HepG2 (cell line): ENCODE results near the gene IKZF3. TPM values are rescaled to one million over a fixed set of nuclear protein-coding genes. Genes with fewer than 3 reads are reported as not detected.

Experiments
- ATAC-seq: fragments of 200-7000 bp; cut with Tn5 transposase; 3 replicates; pipeline ENCODE4 v1.9.1; 2020; ENCODE audit warnings: mild to moderate bottlenecking, moderate library complexity
- Bru-seq: library from RNA; stranded (reverse); fragments of 400-500 nt; gene quantifications from one replicate; lab custom pipeline; 2021; lab: Mats Ljungman, UMichigan
- BruChase-seq, 2 experiments: library from RNA; stranded (reverse); fragments of 400-500 nt; gene quantifications; one replicate each; lab custom pipeline; 2021; lab: Mats Ljungman, UMichigan
- BruUV-seq: library from RNA; stranded (reverse); fragments of 400-500 nt; replicated peaks from 2 replicates; lab custom pipeline; 2021; lab: Mats Ljungman, UMichigan
- CTCF ChIA-PET: fragments of 300-600 bp; formaldehyde crosslinking; extraction: SDS; loops from one replicate; lab custom pipeline; 2021; ENCODE audit warnings: low total read pairs, inconsistent platforms, low intra/inter-chr PET ratio; lab: Yijun Ruan, JAX
- POLR2A ChIA-PET: fragments of 350-600 bp; sonication (Branson Sonifier 250); formaldehyde crosslinking; loops from one replicate; lab custom pipeline; 2020; ENCODE audit warnings: antibody characterized with exemption, inconsistent platforms; lab: Yijun Ruan, JAX
- DNase-seq: peaks from one replicate; pipeline ENCODE4 v3.0.0-alpha.2; 2015; ENCODE audit warnings: low spot score
- FAIRE-seq: peaks from 3 replicates; lab custom pipeline; 2011; peaks lifted over from hg19 to GRCh38; lab: Jason Lieb, UNC
- H2AFZ ChIP-seq: one replicate; pipeline ENCODE4 v1.6.1; 2011; ENCODE audit warnings: low read length, inconsistent platforms
- H3K27ac ChIP-seq: fragments of 300-600 bp; 3 replicates; pipeline ENCODE4 v1.8.0; 2011; ENCODE audit warnings: mixed run types, mild to moderate bottlenecking, mixed read lengths, low read length, inconsistent platforms; ENCODE audit not compliant: insufficient read depth; ENCODE audit errors: extremely low read length
- H3K27me3 ChIP-seq, 2 experiments: fragments of 200-600 bp in 1 of 2; 2 replicates in 1 of 2; 3 replicates in 1 of 2; pipeline versions ENCODE4 v1.6.0 to v1.8.0; 2011; ENCODE audit warnings: low read length in 2 of 2, mild to moderate bottlenecking in 2 of 2, moderate library complexity in 2 of 2, inconsistent platforms in 1 of 2; ENCODE audit not compliant: insufficient read depth in 2 of 2, control insufficient read depth in 1 of 2
- H3K36me3 ChIP-seq, 2 experiments: fragments of 200-600 bp in 1 of 2; replicated peaks in 1 of 2; 2 replicates in 1 of 2; 3 replicates in 1 of 2; pipeline versions ENCODE4 v1.5.1 to v1.8.0; 2011; ENCODE audit warnings: low read length in 2 of 2, inconsistent platforms in 1 of 2; ENCODE audit not compliant: insufficient read depth in 2 of 2, control insufficient read depth in 1 of 2
- H3K4me1 ChIP-seq: 2 replicates; pipeline ENCODE4 v1.5.1; 2012; ENCODE audit warnings: low read length, inconsistent platforms; ENCODE audit not compliant: insufficient read depth
- H3K4me2 ChIP-seq: 2 replicates; pipeline ENCODE4 v1.6.0; 2011; ENCODE audit warnings: low read depth, low read length, inconsistent platforms
- H3K4me3 ChIP-seq, 3 experiments: fragments of 200-600 bp in 1 of 3; sonication (generic), shearing (Covaris generic) in 1 of 3; replicated peaks in 1 of 3; 2 replicates each; pipeline ENCODE4 v1.5.1; 2011 to 2016; ENCODE audit warnings: low read length in 3 of 3, inconsistent platforms in 2 of 3, low read depth in 2 of 3, mild to moderate bottlenecking in 2 of 3, control low read depth in 1 of 3, mixed read lengths in 1 of 3; ENCODE audit not compliant: insufficient read depth in 1 of 3
- H3K79me2 ChIP-seq: one replicate; pipeline ENCODE4 v1.6.1; 2011; ENCODE audit warnings: low read length, inconsistent platforms; ENCODE audit not compliant: insufficient read depth
- H3K9ac ChIP-seq: 2 replicates; pipeline ENCODE4 v1.6.0; 2011; ENCODE audit warnings: mild to moderate bottlenecking, low read depth, low read length, inconsistent platforms; ENCODE audit not compliant: insufficient read depth
- H3K9me3 ChIP-seq: 2 replicates; pipeline ENCODE4 v1.5.1; 2012; ENCODE audit warnings: mild to moderate bottlenecking, low read length
- H4K20me1 ChIP-seq: 2 replicates; pipeline ENCODE4 v1.6.0; 2011; ENCODE audit warnings: inconsistent platforms, mild to moderate bottlenecking, low read length, moderate library complexity; ENCODE audit not compliant: insufficient read depth
- ARNT ChIP-seq: fragments of 450-650 bp; IDR thresholded peaks from 2 replicates; pipeline ENCODE4 v1.6.1; 2017
- BORCS8-MEF2B ChIP-seq: sonication (generic); formaldehyde crosslinking; IDR thresholded peaks from 2 replicates; pipeline ENCODE4 v1.8.0; 2022; ENCODE audit warnings: mild to moderate bottlenecking, missing genetic modification reagents
- BRD4 ChIP-seq: sonication (generic); formaldehyde crosslinking; IDR thresholded peaks from 2 replicates; pipeline ENCODE4 v1.4.0; 2020; ENCODE audit warnings: missing genetic modification reagents
- CEBPB ChIP-seq: IDR thresholded peaks from 2 replicates; pipeline ENCODE4 v1.6.1; 2011; ENCODE audit warnings: low read depth, low read length, improper control_type of control experiment, borderline replicate concordance
- KLF15 ChIP-seq: sonication (generic); formaldehyde crosslinking; IDR thresholded peaks from 2 replicates; pipeline ENCODE4 v1.8.1; 2023; ENCODE audit warnings: borderline replicate concordance, mild to moderate bottlenecking, inconsistent platforms, missing genetic modification reagents, mixed read lengths
- NKX3-1 ChIP-seq: sonication (generic); formaldehyde crosslinking; IDR thresholded peaks from 2 replicates; pipeline ENCODE4 v1.5.0; 2020; ENCODE audit warnings: missing genetic modification reagents
- RAD21 ChIP-seq: fragments of 450-650 bp; formaldehyde crosslinking; IDR thresholded peaks from 2 replicates; pipeline ENCODE4 v1.5.0; 2020; ENCODE audit warnings: mild to moderate bottlenecking
- SNAPC2 ChIP-seq: sonication (generic); formaldehyde crosslinking; IDR thresholded peaks from 2 replicates; pipeline ENCODE4 v1.8.1; 2022; ENCODE audit warnings: mild to moderate bottlenecking, missing genetic modification reagents
- TBX2 ChIP-seq: sonication (generic); formaldehyde crosslinking; IDR thresholded peaks from 2 replicates; pipeline ENCODE4 v1.5.0; 2020; ENCODE audit warnings: missing genetic modification reagents, mild to moderate bottlenecking, borderline replicate concordance
- THYN1 ChIP-seq: sonication (generic); formaldehyde crosslinking; IDR thresholded peaks from 2 replicates; pipeline ENCODE4 v1.8.1; 2023; ENCODE audit warnings: low read depth, mild to moderate bottlenecking, moderate library complexity, missing genetic modification reagents, borderline replicate concordance
- XBP1 ChIP-seq: sonication (generic); formaldehyde crosslinking; IDR thresholded peaks from 2 replicates; pipeline ENCODE4 v1.5.0; 2020; ENCODE audit warnings: missing genetic modification reagents
- ZFP91 ChIP-seq: sonication (generic); formaldehyde crosslinking; IDR thresholded peaks from 2 replicates; pipeline ENCODE4 v1.9.0; 2022; ENCODE audit warnings: missing genetic modification reagents, mild to moderate bottlenecking, borderline replicate concordance
- ZFYVE20 ChIP-seq: sonication (generic); formaldehyde crosslinking; IDR thresholded peaks from 2 replicates; pipeline ENCODE4 v1.8.0; 2023; ENCODE audit warnings: low read depth, mild to moderate bottlenecking, moderate library complexity, missing genetic modification reagents, borderline replicate concordance
- ZKSCAN1 ChIP-seq: fragments of 150-350 bp; IDR thresholded peaks from 2 replicates; pipeline ENCODE4 v1.6.1; 2014; ENCODE audit warnings: low read length
- ZNF446 ChIP-seq: sonication (generic); formaldehyde crosslinking; IDR thresholded peaks from 2 replicates; pipeline ENCODE4 v1.5.0; 2020; ENCODE audit warnings: mild to moderate bottlenecking, missing genetic modification reagents
- ZNF788 ChIP-seq: sonication (generic); formaldehyde crosslinking; IDR thresholded peaks from 2 replicates; pipeline ENCODE4 v1.5.0; 2020; ENCODE audit warnings: mild to moderate bottlenecking, missing genetic modification reagents, borderline replicate concordance
- ZSCAN31 ChIP-seq: sonication (generic); formaldehyde crosslinking; IDR thresholded peaks from 2 replicates; pipeline ENCODE4 v1.5.0; 2020; ENCODE audit warnings: low read depth, mild to moderate bottlenecking, missing genetic modification reagents
- WGBS: methylation state at CpG from one replicate; pipeline ENCODE4 v1.1.6; 2017; ENCODE audit warnings: low lambda C conversion rate; 5-methylcytosine and 5-hydroxymethylcytosine counted together
- in situ Hi-C: cut with HindIII; loops from 2 replicates; pipeline ENCODE4 v1.10.0; 2017; ENCODE audit warnings: low pct_unique_long_range_greater_than_20kb; ENCODE audit not compliant: extremely low pct_ligation_motif_present
- intact Hi-C: fragments of 100-400 bp; cut with micrococcal nuclease; formaldehyde crosslinking; loops from one replicate; pipeline ENCODE4 v1.10.0; 2022; ENCODE audit not compliant: unreplicated experiment
- long read RNA-seq, 2 experiments: library from RNA in 1 of 2; library from polyadenylated mRNA in 1 of 2; stranded (forward) in 1 of 2; unstranded in 1 of 2; transcript quantifications; one replicate each; pipeline ENCODE4 v2.0.0, GENCODE V29; 2019 to 2022
- polyA minus RNA-seq, 3 experiments: library from RNA; depleted of rRNA, polyadenylated mRNA; stranded (reverse); fragments of >200 nt; gene quantifications; 2 replicates each; pipeline ENCODE4 v1.2.3, GENCODE V29; 2011; ENCODE audit warnings: low replicate concordance in 1 of 3
- polyA plus RNA-seq, 8 experiments: library from polyadenylated mRNA; depleted of rRNA in 3 of 8; stranded (reverse) in 7 of 8; unstranded in 1 of 8; fragments of >200 nt; fragmentation: Illumina TruSeq in 4 of 8; extraction: Trizol in 4 of 8; gene quantifications; 2 replicates each; pipeline versions ENCODE4 v1.2.1 to v1.2.3, GENCODE V29; 2011 to 2016; ENCODE audit warnings: low read depth in 4 of 8, missing spikeins in 1 of 8, mixed read lengths in 1 of 8; ENCODE audit not compliant: insufficient read depth in 1 of 8
- total RNA-seq, 5 experiments: library from RNA; depleted of rRNA; stranded (reverse); fragments of >200 nt; fragmentation: Illumina TruSeq; extraction: Trizol; gene quantifications; 2 replicates each; pipeline ENCODE4 v1.2.3, GENCODE V29; 2016; ENCODE audit warnings: low read depth in 1 of 5

IKZF3 gene
- total RNA-seq (2016; rRNA removed; fragmentation: Illumina TruSeq; extraction: Trizol) (not detected in 2 replicates), polyA plus RNA-seq (2011; rRNA removed) (not detected in 2 replicates), polyA minus RNA-seq (2011; rRNA and poly(A)+ RNA removed; ENCODE audit: low replicate concordance) (0.07 TPM in 1 of 2 replicates, not detected in the other), Bru-seq, nascent RNA (percentile 13 among the genes with signal in this experiment), BruChase-seq, experiment 1, labeled RNA remaining after a 6-hour chase (percentile 12 among the genes with signal in this experiment), BruChase-seq, experiment 2, labeled RNA remaining after a 2-hour chase (percentile 14 among the genes with signal in this experiment)
- under 0.01 TPM in 1 of 2 replicates, not detected in the other for total RNA-seq (2016; cell fraction: cytosol; rRNA removed; fragmentation: Illumina TruSeq; extraction: Trizol; ENCODE audit: low read depth)
- total RNA-seq (2016; cell fraction: insoluble cytoplasmic fraction; rRNA removed; fragmentation: Illumina TruSeq; extraction: Trizol): not detected in 2 replicates
- total RNA-seq (2016; cell fraction: membrane; rRNA removed; fragmentation: Illumina TruSeq; extraction: Trizol): not detected in 2 replicates
- not detected in 2 replicates for total RNA-seq (2016; cell fraction: nucleus; rRNA removed; fragmentation: Illumina TruSeq; extraction: Trizol)
- 0.01 and 0.03 TPM in 2 replicates for polyA plus RNA-seq (2011; cell fraction: cytosol; rRNA removed)
- 0.03 TPM in 1 of 2 replicates, not detected in the other for polyA plus RNA-seq (2011; cell fraction: nucleus; rRNA removed)
- not detected in 2 replicates for polyA plus RNA-seq (2012)
- polyA plus RNA-seq (2016; cell fraction: cytosol; fragmentation: Illumina TruSeq; extraction: Trizol; ENCODE audit: low read depth): not detected in 2 replicates
- polyA plus RNA-seq (2016; cell fraction: insoluble cytoplasmic fraction; fragmentation: Illumina TruSeq; extraction: Trizol; ENCODE audit: low read depth): not detected in 2 replicates
- not detected in 2 replicates for polyA plus RNA-seq (2016; cell fraction: membrane; fragmentation: Illumina TruSeq; extraction: Trizol; ENCODE audit: low read depth)
- not detected in 2 replicates for polyA plus RNA-seq (2016; cell fraction: nucleus; fragmentation: Illumina TruSeq; extraction: Trizol; ENCODE audit: insufficient read depth, low read depth)
- polyA minus RNA-seq (2011; cell fraction: cytosol; rRNA and poly(A)+ RNA removed): not detected in 2 replicates
- polyA minus RNA-seq (2011; cell fraction: nucleus; rRNA and poly(A)+ RNA removed): not detected in 2 replicates
- long read RNA-seq, experiment 1: 0 reads
- long read RNA-seq, experiment 2: 0 reads

GRCh38 chr17:39863918-39864746, at the start of gene IKZF3:
IKZF3 (minus strand) TSS chr17:39864312; CDS start chr17:39864126, 186 bp downstream.
- Histone ChIP-seq H3K9ac (no peak within 1 kb of the TSS), H3K4me3 (no peak within 1 kb of the TSS; a peak in 1 of 6 replicates), H4K20me1 (no peaks in the 10 kb centered on the region), H3K9me3 (no peaks in the 10 kb centered on the region), H3K27me3 (peaks cover 6 to 55% of the 10 kb centered on the region in 2 experiments), H3K27ac (no peak within 1 kb of the TSS), H3K79me2 (no peaks in the 10 kb centered on the region), H3K4me1 (peaks cover 5% of the 10 kb centered on the region), H3K36me3 (no peaks in the 10 kb centered on the region), H3K4me2 (peak within 1 kb of the TSS; percentile 60; the same call in 1 of the 2 replicates), H2AFZ (no peak within 1 kb of the TSS)
- 23% methylated on average over 21 of the region's 50 CpGs for WGBS
- intact Hi-C loops (loop anchor here (1.0 to 10.0 kb wide), 2 partner anchors 89 to 134 kb away; partner anchors contain the start of gene MIEN1), in situ Hi-C loops (no loop called here)
- POLR2A ChIA-PET: no interaction called here
- ATAC-seq: peak; percentile 98
- CTCF ChIA-PET: no interaction called here
- no TSS peak for BruUV-seq
- FAIRE-seq: no peak
- DNase-seq: peak; percentile 46
- peak; percentile 89 for TF ChIP-seq RAD21 (CRISPR knock-in tag)
- peak; percentile 92 for TF ChIP-seq KLF15 (CRISPR knock-in tag)
- peak; percentile 91 for TF ChIP-seq TBX2 (CRISPR knock-in tag)
- TF ChIP-seq BRD4 (CRISPR knock-in tag): no peak
- peak; percentile 93 for TF ChIP-seq SNAPC2 (CRISPR knock-in tag)
- peak; percentile 99 for TF ChIP-seq BORCS8-MEF2B (CRISPR knock-in tag)
- TF ChIP-seq THYN1 (CRISPR knock-in tag): 0 out of 2 replicates have a peak, but pooled peaks have one; percentile 58
- TF ChIP-seq ZNF788 (CRISPR knock-in tag): peak; percentile 75; the same call in 1 of the 2 replicates
- TF ChIP-seq ZFP91 (CRISPR knock-in tag): peak; percentile 81; the same call in 1 of the 2 replicates
- no peak for TF ChIP-seq CEBPB
- TF ChIP-seq ARNT: no peak
- peak; percentile 82; the same call in 1 of the 2 replicates for TF ChIP-seq ZFYVE20 (CRISPR knock-in tag)
- TF ChIP-seq XBP1 (CRISPR knock-in tag): peak; percentile 88; the same call in 1 of the 2 replicates
- peak; percentile 94; the same call in 1 of the 2 replicates for TF ChIP-seq ZNF446 (CRISPR knock-in tag)
- TF ChIP-seq ZKSCAN1: peak; percentile 21; the same call in 1 of the 2 replicates
- peak; percentile 99 for TF ChIP-seq NKX3-1 (CRISPR knock-in tag)
- TF ChIP-seq ZSCAN31 (CRISPR knock-in tag): peak; percentile 89
